ENCODE measurements around the gene LGALS13.

GRCh38 chr19:39599116-39599515 is 3.2 kb upstream of the LGALS13 start:
- TF ChIP-seq POLR2AphosphoS5 (IDR thresholded peaks at IDR 0.05; ENCODE audit: low read depth, low read length), result no peak
- TF ChIP-seq CREB1 (IDR thresholded peaks at IDR 0.05), result no peak
- TF ChIP-seq RFX5 (IDR thresholded peaks at IDR 0.05; ENCODE audit: borderline replicate concordance, low read depth, low read length), result no peak
- TF ChIP-seq SIRT6 (IDR thresholded peaks at IDR 0.05; ENCODE audit: low read length), result no peak

Data from H1 (cell line).